ENCODE results near the gene GLB1L3.
"Not testable (repeated sequence)": the region's sequence is repeated elsewhere in the genome, so short reads cannot be mapped to it uniquely, and the experiment has no call there.

The GLB1L3 gene

GRCh38 chr11:134340354-134340964 lies 64.3 kb downstream of the GLB1L3 start:
- in situ Hi-C loops (cut with MboI; ENCODE audit: low sequenced_read_pairs), result no loop called here

DNA sequence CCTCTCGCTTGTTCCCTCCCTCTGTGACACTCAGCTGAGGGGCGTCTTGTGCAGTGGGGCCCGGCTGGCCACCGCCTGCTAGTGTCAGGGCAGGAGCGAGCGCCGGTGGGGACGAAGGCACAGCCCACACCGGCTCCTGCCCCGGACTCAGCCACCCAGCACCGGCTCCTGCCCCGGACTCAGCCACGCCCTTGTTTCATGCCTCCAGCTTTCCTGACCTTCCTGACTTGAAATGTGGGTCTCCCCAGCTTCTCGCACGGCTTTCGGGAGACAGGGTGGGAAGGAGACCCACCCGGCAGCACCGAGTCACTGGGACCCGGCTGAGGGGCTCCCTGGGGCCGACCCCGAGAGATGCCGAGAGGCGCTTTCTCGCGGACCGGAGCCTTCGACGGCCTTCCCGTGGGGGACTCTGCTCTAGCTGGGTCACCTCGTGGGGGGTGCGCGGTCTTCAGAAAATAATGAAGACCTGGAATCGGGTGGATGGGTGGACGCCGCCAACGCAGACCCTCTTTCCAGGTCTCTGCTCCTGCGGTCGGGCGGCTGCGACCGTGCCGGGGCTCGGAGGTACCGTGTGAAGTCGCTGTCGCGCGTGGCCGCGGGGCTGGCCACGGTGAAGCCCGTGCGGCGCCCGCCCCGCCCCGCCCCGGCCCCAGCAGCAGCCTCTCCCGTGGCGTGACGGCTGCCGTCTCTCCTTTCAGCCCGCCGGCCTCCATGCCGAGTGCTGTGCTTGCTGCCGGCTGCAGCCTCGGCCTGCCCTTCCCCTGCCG lies 65.8 kb downstream of the GLB1L3 start:
- in situ Hi-C loops (cut with MboI; ENCODE audit: low sequenced_read_pairs), result no loop called here

DNA sequence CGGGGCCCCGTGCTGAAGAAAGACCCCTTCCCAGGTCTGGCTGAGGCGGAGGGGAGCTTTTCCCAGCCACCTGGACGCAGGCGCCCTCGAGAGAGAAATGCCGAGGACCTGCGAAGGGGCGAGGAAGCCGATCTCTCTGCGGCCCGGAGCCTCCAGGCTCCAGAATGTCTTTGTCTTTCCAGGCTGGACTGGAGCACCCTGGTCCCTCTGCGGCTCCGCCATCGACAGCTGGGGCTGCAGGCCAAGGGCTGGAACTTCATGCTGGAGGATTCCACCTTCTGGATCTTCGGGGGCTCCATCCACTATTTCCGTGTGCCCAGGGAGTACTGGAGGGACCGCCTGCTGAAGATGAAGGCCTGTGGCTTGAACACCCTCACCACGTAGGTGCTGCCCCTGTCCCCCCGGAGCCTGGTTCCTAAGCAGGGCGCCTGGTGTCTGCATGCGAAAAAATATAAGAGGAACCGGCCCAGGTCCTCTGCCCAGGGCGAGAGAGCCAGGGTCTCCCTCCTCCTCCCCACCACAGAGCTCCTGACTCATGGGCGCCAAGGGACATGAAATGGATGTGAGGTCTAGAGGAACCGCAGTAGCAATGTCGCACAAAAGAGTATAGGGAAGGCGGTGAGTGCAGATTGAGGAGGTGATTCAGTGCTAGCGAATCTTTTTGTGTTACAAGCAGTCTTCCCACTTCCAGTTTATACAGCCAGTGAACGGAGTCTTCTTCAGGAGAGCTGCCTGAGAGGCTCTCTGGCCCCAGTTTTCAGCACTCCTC lies 66.6 kb downstream of the GLB1L3 start:
- in situ Hi-C loops (cut with MboI; ENCODE audit: low sequenced_read_pairs), result no loop called here

DNA sequence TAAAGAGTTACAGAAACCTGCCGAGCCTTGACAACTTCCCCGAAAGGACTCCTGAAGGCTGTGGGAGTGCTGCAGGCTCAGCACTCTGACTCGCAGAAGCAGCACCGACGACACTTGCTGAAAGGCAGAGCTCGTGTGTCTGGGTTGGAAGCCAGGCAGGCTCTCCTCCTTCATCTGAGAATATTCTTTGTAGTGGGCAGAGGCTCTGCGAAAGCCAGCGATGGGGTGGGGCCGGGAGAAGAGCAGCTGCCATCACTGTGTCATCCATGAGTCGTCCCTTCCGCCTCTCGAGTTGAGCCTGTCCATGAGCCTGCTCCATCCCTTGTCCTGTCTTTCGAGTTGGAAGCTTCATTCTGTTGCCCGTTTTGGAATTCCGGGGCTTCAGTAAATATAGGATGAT lies 67.5 kb downstream of the GLB1L3 start:
- in situ Hi-C loops (cut with MboI; ENCODE audit: low sequenced_read_pairs), result no loop called here

DNA sequence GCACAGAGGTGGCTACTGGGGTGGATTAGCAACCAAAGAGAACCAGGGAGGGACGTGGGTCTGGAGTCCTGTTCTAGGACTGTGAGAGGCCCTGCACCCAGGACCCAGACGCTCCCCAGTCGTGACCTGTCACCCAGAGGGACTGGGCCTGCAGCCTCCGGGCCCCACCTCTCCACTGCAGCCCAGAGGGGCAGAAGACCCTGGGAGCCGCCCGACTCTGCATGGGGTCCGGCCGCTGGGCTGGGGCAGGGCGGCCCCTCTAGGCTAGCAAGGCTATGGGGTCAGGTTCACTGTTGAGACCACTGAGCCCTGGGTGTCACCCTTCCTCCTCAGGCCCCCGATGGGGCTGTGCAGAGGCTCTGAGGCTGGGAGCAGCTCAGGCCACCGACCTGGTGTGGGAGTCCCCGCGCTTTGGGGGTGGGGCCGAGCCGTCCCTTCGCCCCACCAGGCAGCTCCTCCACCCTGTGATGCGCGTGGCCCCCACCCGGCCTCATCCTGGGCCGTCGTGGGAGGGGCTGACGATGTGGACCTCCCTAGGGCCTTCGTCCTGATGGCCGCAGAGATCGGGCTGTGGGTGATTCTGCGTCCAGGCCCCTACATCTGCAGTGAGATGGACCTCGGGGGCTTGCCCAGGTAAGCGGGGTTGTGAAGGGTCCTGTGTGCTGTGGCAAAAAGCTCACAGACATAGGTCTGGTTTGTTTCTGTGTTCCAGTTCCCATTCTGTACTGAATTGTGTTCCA lies 68.5 kb downstream of the GLB1L3 start:
- in situ Hi-C loops (cut with MboI; ENCODE audit: low sequenced_read_pairs), result not testable (repeated sequence)

GRCh38 chr11:134345237-134345550 lies 69.0 kb downstream of the GLB1L3 start:
- in situ Hi-C loops (cut with MboI; ENCODE audit: low sequenced_read_pairs), result no loop called here

GRCh38 chr11:134346101-134346975 lies 70.2 kb downstream of the GLB1L3 start:
- in situ Hi-C loops (cut with MboI; ENCODE audit: low sequenced_read_pairs), result no loop called here

DNA sequence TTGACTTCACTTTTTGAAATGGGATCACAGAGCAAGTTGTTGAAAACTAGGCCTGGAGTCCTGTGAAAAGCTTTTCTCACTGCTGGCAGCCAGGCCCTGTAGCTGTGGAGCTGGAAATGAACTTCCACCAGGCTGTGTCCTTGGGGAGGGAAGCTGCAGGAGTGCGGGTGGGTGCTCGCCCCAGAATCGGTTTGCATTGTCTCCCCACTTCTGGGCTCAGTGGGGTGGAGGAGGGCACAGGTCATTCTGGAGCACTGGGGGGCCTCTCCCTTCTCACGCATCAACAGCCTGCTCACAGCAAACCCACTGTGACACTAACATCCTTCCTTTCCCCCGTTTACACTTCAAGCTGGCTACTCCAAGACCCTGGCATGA lies 70.8 kb downstream of the GLB1L3 start:
- in situ Hi-C loops (cut with MboI; ENCODE audit: low sequenced_read_pairs), result no loop called here

DNA sequence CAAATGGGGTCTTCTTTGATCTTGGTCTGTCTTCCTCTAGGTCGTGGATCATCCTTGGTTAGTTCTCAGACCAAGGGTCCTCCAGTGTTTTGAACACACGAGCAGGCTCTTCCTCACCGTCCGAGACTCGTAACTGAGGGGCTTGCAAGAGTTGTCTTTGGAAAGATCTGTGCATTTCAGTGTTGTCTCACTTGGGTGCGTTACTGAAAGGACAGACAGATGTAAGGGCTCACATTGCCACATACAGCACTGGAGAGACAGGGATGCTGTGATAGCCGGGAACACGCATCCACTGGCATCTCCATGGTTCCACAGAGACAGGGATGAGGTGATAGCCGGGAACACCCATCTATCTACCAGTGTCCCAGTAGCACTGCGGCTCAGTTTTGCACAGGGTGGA lies 71.3 kb downstream of the GLB1L3 start:
- in situ Hi-C loops (cut with MboI; ENCODE audit: low sequenced_read_pairs), result no loop called here

GRCh38 chr11:134349109-134349801 lies 73.1 kb downstream of the GLB1L3 start:
- in situ Hi-C loops (cut with MboI; ENCODE audit: low sequenced_read_pairs), result no loop called here

DNA sequence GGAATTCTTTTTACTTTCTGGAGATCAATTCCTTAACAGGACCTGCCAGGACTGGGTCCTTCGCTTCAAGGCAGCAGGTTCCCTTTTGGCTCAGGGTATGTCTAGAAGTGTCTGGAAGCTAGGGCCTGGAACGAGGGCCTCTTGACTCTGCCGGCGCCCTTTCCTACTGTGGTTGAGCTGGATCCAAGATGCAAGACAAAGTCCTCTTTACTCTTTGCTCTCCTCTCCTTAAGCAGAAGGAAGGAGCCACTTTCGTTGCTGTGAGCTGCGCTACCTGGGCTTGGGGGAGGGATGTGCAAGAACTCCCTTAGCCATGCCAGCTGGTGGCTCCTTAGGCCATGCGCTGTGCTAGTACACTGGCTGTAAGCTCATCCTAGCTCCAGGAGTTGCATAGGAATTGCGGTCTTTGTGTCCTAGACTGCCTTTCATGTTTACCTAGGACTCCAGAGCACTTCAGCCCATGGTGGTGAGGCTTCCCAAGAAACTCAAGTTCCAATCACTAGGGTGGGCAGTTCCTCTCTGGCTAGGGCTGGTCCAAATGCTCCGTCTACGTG lies 73.7 kb downstream of the GLB1L3 start:
- in situ Hi-C loops (cut with MboI; ENCODE audit: low sequenced_read_pairs), result no loop called here

DNA sequence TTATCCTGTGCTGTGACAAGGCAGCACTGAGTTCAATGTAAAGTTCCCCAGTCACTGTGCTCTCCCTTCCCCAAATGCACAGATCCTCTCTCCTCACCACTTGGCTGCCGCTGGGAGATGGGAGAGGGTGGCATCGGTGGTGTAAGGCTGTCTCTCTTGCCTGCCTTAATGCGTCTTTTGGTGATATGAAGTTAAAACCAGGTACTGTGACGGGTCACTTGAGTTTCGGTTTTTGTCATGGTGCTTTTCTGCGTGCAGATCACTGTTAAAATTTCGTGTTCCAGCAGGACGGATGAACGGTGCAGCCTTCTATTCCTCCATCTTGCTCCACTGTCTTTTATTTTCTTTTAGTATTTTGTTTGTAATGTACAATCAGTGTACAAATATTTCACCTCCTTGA lies 74.2 kb downstream of the GLB1L3 start:
- in situ Hi-C loops (cut with MboI; ENCODE audit: low sequenced_read_pairs), result no loop called here

DNA sequence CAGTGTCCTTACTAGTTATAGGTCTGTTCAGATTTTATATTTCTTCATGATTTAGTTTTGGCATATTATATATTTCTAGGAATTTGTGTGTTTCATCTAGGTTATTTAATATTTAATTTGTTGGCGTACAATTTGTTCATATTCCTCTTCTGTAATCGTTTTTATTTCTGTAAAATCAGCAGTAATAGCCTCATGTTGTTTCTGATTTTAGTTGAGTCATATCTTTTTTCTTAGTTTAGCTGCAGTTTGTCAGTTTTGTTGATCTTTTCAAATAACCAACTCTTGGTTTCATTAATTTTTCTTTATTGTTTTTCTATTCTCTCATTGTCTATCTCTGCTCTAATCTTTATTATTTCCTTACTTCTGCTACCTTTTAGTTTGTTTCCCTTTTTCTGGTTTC lies 75.9 kb downstream of the GLB1L3 start:
- in situ Hi-C loops (cut with MboI; ENCODE audit: low sequenced_read_pairs), result no loop called here

DNA sequence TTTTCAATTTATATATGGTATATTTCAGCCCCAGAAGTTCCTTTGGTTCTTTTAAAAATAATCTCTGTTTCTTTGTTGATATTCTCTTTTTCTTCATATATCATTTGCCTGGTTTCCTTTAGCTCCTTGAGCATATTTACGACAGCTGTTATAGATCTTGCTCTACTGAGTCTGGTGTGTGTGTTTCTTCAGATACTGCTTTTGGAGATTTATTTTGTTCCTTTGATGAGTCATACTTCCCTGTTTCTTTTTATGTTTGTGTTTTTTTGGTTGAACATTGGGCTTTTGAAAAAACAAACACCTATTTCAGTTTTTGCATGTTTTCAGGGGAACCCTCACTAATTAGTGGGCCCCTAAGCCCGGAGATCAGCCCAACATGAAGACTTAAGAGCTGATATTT lies 79.0 kb downstream of the GLB1L3 start:
- in situ Hi-C loops (cut with MboI; ENCODE audit: low sequenced_read_pairs), result no loop called here

DNA sequence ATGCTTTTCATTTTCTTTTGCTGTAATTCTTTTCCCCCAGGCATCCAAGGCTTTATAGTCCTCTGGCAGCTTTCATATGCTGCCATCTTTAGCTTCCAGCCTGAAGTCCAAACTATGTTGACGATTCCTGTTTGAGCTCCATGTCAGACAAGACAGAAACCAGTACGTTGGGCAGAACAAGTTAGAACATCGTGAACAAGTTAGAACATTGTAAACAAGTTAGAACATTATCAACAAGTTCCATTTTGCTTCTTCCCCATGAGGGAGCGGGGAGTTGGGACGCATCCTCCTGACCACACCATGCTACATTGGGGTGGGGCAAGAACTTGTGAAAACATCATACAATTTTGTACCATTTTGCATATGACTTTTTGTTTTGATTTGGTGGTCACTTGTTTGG lies 79.5 kb downstream of the GLB1L3 start:
- in situ Hi-C loops (cut with MboI; ENCODE audit: low sequenced_read_pairs), result no loop called here

GRCh38 chr11:134356656-134357544 lies 80.7 kb downstream of the GLB1L3 start:
- in situ Hi-C loops (cut with MboI; ENCODE audit: low sequenced_read_pairs), result no loop called here

DNA sequence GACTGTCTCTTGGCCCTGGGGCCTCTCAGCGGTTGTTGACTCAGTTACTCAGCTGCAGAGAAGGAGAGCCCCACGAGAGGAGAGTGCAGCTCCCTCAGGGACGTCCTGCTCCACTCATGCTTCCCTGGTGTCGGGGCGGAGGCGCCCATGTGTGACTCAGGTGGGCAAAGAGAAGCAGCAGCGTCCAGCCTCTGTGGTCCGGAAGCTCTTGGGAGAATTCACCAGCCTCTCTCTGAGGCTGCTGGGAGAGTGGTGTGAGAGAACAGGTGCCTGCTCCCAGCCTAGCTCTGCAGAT lies 81.3 kb downstream of the GLB1L3 start:
- in situ Hi-C loops (cut with MboI; ENCODE audit: low sequenced_read_pairs), result no loop called here

DNA sequence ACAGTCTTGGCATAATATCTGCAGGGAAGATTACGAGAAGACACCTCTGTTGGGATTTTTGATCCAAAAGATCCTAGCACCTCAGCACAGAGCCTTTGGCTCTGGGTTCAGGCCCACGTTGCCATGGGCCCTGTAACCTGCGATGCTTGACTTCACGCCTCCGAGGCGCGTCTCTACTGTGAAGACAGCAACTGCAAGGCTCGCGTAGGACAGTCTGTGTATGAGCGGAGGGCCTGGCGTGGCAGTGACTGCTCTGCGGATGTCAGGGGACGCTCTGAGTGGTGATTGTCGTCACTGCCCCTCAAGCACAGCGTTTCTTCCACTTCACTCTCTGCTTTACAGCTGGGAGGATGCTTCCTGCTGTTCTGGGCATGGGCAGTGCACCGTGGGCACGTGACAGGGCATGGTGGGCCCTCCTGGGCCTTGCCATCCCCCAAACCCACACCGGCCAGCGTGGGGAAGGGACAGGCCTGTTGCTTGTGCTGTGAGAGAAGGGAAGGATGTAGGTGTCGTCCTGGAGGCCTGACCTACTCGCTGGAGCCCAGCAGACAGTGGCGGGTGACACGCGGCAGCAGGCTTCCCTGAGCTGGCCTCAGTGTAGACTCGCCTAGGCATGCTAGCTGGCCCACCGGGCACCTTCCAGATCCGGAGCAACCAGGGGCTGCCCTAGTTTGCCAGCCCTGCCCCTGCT lies 82.1 kb downstream of the GLB1L3 start:
- in situ Hi-C loops (cut with MboI; ENCODE audit: low sequenced_read_pairs), result no loop called here
